ENCODE results near the gene SNX33.
A peak's percentile ranks its signal among the peaks of the same experiment; 100 is the strongest.
"Not testable (repeated sequence)": the region's sequence is repeated elsewhere in the genome, so short reads cannot be mapped to it uniquely, and the experiment has no call there.

Gene SNX33

GRCh38 chr15:75695634-75696310 is 48.1 kb downstream of the SNX33 start:
- peak overlapping the region in 1 of 2 donors; percentile 79 for H3K27ac Mint-ChIP-seq
- no peaks in the 10 kb centered on the region for H3K9me3 Mint-ChIP-seq
- ATAC-seq (no peak), DNase-seq (no peak)
- H3K4me1 Mint-ChIP-seq: peaks cover 51% of the 10 kb centered on the region
- H3K27me3 Mint-ChIP-seq: peaks cover 21% of the 10 kb centered on the region
- H3K4me3 Mint-ChIP-seq: peak overlapping the region in 1 of 2 donors; percentile 62

- Mint-ChIP-seq H3K4me3 (no peak overlapping the region), H3K27me3 (peaks cover 21% of the 10 kb centered on the region), H3K4me1 (peaks cover 52% of the 10 kb centered on the region), H3K27ac (no peak overlapping the region), H3K9me3 (no peaks in the 10 kb centered on the region)
- ATAC-seq (no peak), DNase-seq (no peak)
Observed at GRCh38 chr15:75696311-75696720, 48.6 kb downstream of the SNX33 start.

- ATAC-seq: no peak
- no peak for DNase-seq
- H3K4me3 Mint-ChIP-seq: no peak overlapping the region
- H3K4me1 Mint-ChIP-seq: peaks cover 52% of the 10 kb centered on the region
- peaks cover 21% of the 10 kb centered on the region for H3K27me3 Mint-ChIP-seq
- no peak overlapping the region for H3K27ac Mint-ChIP-seq
- no peaks in the 10 kb centered on the region for H3K9me3 Mint-ChIP-seq
Observed at GRCh38 chr15:75696854-75697259, 49.1 kb downstream of the SNX33 start.

GRCh38 chr15:75697523-75697922 is 49.8 kb downstream of the SNX33 start:
- peaks cover 47% of the 10 kb centered on the region for H3K4me1 Mint-ChIP-seq
- no peak for ATAC-seq

GRCh38 chr15:75697974-75698747 is 50.4 kb downstream of the SNX33 start:
- not testable (repeated sequence) for H3K27me3 Mint-ChIP-seq, H3K4me3 Mint-ChIP-seq, ATAC-seq

More at GRCh38 chr15:75697523-75697922, 49.8 kb downstream of the SNX33 start:
- Mint-ChIP-seq H3K27me3 (peaks cover 14% of the 10 kb centered on the region), H3K9me3 (no peaks in the 10 kb centered on the region), H3K27ac (no peak overlapping the region), H3K4me3 (no peak overlapping the region)
- DNase-seq: no peak

GRCh38 chr15:75699517-75699916 is 51.8 kb downstream of the SNX33 start:
- not testable (repeated sequence) for H3K27ac Mint-ChIP-seq
- H3K4me1 Mint-ChIP-seq: peaks cover 35% of the 10 kb centered on the region

More at GRCh38 chr15:75697974-75698747, 50.4 kb downstream of the SNX33 start:
- H3K27ac Mint-ChIP-seq, H3K9me3 Mint-ChIP-seq, DNase-seq: not testable (repeated sequence)
- peaks cover 45% of the 10 kb centered on the region for H3K4me1 Mint-ChIP-seq

GRCh38 chr15:75699961-75700874 is 52.5 kb downstream of the SNX33 start:
- DNase-seq, H3K9me3 Mint-ChIP-seq, H3K27me3 Mint-ChIP-seq: not testable (repeated sequence)
- H3K4me3 Mint-ChIP-seq: peak overlapping the region in 1 of 2 donors; percentile 43
- ATAC-seq: peak; percentile 18
- peaks cover 28% of the 10 kb centered on the region for H3K4me1 Mint-ChIP-seq
- H3K27ac Mint-ChIP-seq: peak overlapping the region in 1 of 2 donors; percentile 9

More at GRCh38 chr15:75699517-75699916, 51.8 kb downstream of the SNX33 start:
- H3K9me3 Mint-ChIP-seq, DNase-seq, ATAC-seq, H3K4me3 Mint-ChIP-seq, H3K27me3 Mint-ChIP-seq: not testable (repeated sequence)

GRCh38 chr15:75701071-75702003 is 53.6 kb downstream of the SNX33 start:
- not testable (repeated sequence) for H3K27me3 Mint-ChIP-seq, DNase-seq, H3K4me3 Mint-ChIP-seq, H3K9me3 Mint-ChIP-seq, H3K27ac Mint-ChIP-seq, ATAC-seq
- H3K4me1 Mint-ChIP-seq: peaks cover 19% of the 10 kb centered on the region

- peaks cover 19% of the 10 kb centered on the region for H3K4me1 Mint-ChIP-seq
- ATAC-seq: no peak
- H3K27me3 Mint-ChIP-seq: no peaks in the 10 kb centered on the region
- H3K4me3 Mint-ChIP-seq: no peak overlapping the region
- no peak for DNase-seq
- H3K27ac Mint-ChIP-seq: no peak overlapping the region
- H3K9me3 Mint-ChIP-seq: no peaks in the 10 kb centered on the region
Observed at GRCh38 chr15:75702436-75702835, 54.7 kb downstream of the SNX33 start.

- peaks cover 19% of the 10 kb centered on the region for H3K4me1 Mint-ChIP-seq
- not testable (repeated sequence) for H3K27ac Mint-ChIP-seq, H3K27me3 Mint-ChIP-seq, H3K9me3 Mint-ChIP-seq, H3K4me3 Mint-ChIP-seq, DNase-seq
- peak; percentile 34 for ATAC-seq
Observed at GRCh38 chr15:75703440-75704262, 55.9 kb downstream of the SNX33 start.

- Mint-ChIP-seq H3K4me3 (no peak overlapping the region), H3K9me3 (no peaks in the 10 kb centered on the region), H3K27me3 (no peaks in the 10 kb centered on the region), H3K4me1 (peaks cover 16% of the 10 kb centered on the region), H3K27ac (no peak overlapping the region)
- no peak for DNase-seq
- no peak for ATAC-seq
Observed at GRCh38 chr15:75704263-75704615, 56.5 kb downstream of the SNX33 start.

- ATAC-seq (peak; percentile 11), DNase-seq (no peak)
- Mint-ChIP-seq H3K27ac (no peak overlapping the region), H3K9me3 (no peaks in the 10 kb centered on the region), H3K4me3 (no peak overlapping the region), H3K4me1 (peaks cover 12% of the 10 kb centered on the region), H3K27me3 (no peaks in the 10 kb centered on the region)
Observed at GRCh38 chr15:75704618-75705017, 56.9 kb downstream of the SNX33 start.

GRCh38 chr15:75705375-75705774 is 57.7 kb downstream of the SNX33 start:
- not testable (repeated sequence) for H3K27ac Mint-ChIP-seq, ATAC-seq, H3K9me3 Mint-ChIP-seq, DNase-seq, H3K4me1 Mint-ChIP-seq, H3K27me3 Mint-ChIP-seq, H3K4me3 Mint-ChIP-seq

Data from stimulated activated naive CD8-positive, alpha-beta T cell treated with anti-CD3 and anti-CD28 coated beads, Interleukin-15, amount 100 ng/mL, for 72 hours (primary cell).